ENCODE data around the gene FLT4.

The FLT4 gene

DNA sequence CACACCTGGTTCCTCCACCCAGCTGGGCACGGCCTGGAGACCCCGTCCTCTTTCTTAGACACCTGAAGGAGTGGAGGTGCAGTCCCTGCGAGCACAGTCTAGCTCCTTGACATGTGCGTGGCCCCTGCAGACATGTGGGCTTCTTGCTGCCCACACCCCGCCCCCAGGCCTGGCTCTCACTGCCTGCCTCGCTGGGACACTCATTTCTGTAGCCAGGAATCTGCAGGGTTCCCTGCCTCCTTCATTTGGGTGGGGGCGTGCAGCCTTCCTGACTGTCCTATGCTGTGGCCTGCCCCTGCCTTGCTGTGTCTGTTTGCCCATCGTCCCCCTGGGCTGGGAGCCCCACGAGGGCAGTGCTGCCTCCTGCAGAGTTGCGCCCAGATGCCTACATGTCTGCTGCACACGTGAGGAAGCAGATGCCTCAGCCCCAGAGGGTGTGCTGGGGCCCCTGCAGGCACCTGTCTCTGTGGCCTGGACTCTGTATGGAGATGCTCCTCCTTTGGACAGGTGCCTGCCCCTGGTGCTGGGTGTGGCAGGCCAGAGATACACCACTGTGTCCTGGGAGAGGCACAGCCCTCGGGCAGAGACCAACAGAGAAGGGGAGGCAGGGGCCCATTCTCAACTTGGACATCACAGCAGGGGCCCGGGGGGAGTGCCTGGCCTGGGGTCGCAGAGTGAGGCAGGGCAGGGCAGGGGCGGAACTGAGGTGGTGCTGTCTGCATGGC, 22.6 kb downstream of the FLT4 start:
- no peak for DNase-seq (ENCODE audit: low spot score)

DNA sequence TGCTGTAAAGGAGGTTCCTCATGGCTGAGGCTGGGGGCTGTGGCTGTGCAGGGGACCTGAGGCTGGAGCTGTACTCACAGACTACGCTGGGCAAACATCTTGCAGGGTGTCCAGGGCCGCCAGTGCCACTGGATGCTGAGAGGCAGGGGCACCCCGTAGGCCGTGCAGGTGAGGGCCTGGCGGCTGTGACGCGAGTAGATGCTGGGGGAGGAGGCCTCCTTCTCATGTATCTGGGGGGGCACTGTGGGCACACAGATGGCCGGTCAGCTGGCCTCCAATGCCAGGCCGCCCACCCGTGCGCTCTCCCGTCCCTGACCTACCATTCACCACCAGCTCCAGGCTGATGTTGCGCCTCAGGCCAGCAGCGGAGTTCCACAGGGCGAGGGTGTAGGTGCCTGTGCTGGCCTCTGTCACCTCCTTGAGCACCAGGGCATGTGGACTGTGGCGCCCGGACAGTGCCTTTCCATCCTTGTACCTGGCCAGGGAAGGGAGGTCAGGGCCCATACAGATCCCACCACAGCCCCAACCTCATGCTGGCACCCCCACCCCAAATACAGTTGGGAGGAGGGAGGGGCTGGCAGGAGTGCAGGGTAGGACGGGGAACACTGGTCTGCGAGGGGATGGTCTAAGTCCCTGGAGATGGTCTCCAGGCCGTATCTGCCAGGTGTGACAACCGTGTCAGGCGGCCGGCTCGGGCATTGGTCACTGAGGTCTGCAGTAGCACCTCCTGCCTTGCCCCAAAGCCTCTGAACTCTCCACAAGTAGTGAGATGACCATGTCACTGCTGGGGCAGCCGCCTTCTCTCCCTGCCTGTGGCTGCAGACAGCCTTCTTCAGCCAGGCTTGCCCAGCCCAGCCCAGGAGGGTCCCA, 23.4 kb downstream of the FLT4 start:
- DNase-seq (ENCODE audit: low spot score), result no peak

DNA sequence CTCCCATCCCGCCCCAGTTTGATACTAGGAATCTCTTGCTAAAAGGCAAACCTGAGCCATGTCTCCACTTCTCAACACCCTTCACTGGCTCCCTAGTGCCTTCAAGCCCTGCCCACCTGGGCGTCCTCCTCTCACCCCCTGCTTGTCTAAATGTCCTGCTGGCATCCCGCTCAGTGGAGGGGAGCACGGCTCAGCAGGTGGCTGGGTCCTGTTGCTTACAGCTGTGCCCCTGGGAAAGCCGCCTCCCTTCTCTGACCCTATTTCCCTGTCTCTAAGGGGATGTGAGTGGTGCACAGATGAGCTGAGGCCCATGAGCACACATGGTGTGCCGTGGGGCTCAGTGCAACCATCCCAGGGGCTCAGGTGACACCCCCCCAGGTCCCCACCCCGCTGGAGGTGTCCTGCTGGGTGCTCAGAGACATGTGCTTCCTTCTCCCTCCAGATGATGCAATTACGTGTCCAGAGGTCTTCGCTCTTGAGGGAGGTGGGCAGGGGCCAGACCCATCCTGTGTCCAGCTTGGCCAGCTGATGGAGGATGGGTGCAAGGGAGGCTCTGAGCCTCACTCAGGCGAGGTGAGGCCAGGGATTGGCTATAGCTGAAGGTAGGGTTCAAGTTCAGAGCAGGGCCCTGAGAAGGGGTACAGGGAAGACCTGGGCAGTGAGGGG, 24.1 kb downstream of the FLT4 start:
- DNase-seq (ENCODE audit: low spot score), result no peak

DNA sequence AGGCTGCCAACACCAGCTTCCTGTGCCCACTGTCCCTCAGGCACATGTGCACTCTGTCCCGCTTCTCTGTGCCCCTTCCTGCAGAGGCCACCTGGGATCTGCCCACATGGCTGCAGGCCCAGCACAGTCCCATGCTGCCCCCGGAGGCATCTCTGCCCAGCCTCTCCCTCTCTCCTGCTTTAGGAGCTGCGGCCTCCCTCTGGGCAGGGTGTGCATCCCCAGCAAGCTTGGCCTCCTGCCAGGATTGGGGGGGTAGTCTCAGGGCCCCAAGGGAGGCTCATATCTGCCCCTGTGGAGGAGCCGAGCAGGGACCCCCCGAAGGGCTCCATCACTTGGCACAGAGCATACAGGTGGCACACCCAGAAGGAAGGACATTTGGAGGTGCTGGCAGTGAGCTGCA, 24.8 kb downstream of the FLT4 start:
- DNase-seq (ENCODE audit: low spot score), result no peak

DNA sequence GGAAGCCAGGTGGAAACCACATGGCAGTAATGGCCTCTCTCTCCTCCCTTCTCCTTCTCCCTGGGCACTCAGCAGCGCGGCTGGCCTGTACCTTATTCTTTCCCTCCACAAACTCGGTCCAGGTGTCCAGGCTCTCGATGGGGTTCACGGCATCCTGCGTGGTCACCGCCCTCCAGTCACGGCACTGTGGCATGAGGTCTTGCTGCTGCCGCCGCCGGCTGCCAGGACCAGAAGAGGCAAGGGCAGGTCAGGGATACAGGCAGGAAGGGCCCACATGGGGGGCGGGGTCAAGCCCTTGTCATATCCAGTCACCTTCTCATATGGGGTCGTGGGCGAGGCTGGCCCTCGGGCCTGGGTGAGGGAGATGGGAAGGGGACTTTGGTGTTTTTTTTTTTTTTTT, 25.6 kb downstream of the FLT4 start:
- no peak for DNase-seq (ENCODE audit: low spot score)

DNA sequence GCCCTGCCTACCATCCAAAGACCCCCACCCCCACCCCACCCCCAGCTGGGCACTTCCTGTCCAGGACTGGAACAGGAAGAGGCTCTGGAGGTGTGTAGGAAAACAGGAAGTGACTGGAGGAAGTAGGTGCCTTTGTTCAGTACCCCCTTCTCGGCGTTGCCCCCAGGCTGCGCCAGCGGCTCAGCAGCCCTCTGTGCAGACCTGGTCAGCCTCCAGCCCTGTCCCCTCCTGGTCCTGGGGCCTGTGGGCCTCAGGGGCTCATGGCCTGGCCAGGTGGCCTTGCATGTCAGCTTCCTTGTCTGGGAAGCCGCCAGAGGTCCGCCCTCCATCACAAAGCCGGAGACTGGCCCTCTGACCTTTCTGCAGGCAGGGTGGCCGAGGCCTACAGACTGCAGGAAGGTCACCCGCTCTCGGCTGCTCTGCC, 26.0 kb downstream of the FLT4 start:
- no peak for DNase-seq (ENCODE audit: low spot score)

DNA sequence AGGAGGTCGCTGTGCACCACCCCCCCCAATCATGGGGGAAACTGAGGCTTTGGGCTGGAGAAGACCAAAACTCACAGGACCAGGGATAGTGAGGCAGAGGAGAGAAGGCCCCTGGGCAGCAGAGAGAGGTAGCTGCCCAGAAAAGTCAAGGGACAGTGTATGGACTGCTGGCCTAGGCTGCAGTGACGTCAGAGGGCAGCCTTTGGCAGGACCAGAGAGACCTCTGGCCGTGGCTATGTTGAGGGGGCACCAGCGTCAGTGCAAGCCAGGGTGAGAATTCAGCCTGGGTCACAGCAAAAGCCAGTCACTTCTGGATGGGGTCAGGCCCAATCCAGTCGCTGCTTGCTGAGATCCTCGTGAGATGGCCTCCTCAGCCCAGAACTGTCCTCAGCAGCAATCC, 26.5 kb downstream of the FLT4 start:
- no peak for DNase-seq (ENCODE audit: low spot score)

DNA sequence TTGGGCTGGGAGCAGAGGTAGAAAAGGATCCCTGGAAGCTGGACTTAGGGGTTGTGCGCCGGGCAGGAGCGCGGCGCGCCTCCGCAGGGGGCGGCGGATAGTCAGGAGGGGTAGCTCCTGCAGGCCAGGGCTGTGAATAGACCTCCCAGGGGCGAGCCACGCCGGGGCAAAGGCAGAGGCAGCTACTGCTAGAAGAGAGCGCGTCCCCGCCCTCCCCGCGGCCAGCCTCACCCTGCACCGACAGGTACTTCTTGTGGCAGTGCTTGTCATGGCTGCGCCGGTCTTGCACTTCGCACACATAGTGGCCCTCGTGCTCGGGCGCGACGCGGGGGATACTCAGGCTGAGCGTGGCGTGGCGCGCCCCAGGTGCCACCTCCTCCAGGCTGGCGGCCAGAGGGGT, 28.1 kb downstream of the FLT4 start:
- no peak for DNase-seq (ENCODE audit: low spot score)

DNA sequence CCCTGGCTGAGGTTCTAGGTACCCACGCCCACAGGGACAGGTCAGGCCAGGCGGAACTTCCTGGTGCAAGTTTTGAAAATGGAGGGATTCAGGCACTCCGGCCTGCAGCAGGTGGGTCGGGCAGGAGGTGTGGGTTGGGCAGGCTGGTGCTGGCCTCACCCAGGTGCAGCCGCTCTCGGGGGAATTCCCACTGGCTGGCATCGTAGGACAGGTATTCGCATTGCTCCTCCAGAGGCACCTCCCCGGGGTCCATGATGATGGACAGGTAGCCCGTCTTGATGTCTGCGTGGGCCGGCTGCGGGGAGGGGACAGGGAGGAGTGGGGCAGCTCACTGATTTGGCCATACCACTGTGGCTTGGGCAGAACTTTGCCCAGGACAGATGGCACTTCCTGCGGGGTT, 29.4 kb downstream of the FLT4 start:
- no peak for DNase-seq (ENCODE audit: low spot score)

DNA sequence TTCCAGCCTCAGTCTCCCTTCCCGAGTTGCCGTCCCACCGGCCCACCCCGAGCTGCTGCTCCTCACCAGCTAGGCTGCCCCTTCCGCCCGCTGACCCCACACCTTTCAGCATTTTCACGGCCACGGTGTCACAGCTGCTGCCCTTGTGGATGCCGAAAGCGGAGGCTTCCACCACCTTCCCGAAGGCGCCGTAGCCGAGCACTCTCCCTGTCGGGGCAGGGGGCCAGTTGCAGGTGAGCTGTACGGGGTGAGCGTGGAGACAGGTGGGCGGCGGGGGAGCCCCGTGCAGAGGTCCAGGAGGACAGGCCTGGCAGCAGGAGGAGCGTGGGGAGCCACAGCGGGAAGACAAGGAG, 29.9 kb downstream of the FLT4 start:
- DNase-seq (ENCODE audit: low spot score), result no peak

DNA sequence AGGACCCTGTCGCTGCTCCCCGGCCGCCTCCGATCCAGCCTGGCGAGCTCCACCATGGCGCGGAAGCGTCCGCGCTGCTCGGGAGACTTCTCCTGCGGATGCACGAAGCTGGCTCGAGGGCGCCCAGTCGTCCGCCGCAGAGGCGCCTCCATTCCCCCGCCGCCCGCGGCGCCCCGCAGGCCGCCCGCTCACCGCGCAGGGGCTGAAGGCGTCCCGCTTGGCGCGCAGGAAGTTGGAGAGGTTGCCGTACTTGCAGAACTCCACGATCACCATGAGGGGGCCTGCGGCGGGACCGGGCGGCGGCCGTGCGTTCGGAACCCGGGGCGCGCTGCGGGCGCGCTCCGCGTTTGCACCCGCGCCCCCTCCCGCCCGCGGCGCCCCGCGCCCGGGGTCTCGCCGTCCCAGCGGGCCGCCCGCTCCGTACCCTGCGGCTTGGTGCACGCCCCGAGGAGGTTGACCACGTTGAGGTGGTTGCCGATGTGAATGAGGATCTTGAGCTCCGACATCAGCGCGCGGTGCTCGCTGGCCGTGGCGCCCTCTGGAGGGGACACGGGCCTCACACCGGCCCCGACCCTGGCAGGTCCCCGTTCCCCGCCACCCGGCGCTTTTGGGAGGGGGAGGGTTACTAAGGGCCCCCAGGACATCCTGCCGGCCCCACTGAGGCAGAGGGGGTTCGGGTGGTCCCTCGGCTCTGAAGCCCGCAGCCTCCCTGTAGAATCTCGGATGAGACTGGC, 30.4 kb downstream of the FLT4 start:
- DNase-seq (ENCODE audit: low spot score), result peak; percentile 75

DNA sequence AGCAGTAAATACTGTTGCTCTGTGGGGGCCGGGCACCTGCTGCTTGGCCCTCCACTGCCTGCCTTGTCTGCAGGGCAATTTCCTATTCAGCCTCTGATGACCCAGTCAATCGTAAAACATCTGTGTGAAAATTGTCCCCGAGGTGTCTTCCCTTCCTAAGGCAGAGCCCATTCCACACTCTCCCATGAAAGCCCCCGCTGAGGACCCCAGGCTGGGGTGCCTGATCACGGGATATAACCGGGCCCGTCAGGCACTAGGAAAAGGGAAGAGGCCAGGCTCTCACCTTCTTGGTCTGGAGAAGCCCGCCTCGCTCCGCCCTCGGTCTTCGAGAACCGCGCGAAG, 30.9 kb downstream of the FLT4 start:
- DNase-seq (ENCODE audit: low spot score), result no peak

DNA sequence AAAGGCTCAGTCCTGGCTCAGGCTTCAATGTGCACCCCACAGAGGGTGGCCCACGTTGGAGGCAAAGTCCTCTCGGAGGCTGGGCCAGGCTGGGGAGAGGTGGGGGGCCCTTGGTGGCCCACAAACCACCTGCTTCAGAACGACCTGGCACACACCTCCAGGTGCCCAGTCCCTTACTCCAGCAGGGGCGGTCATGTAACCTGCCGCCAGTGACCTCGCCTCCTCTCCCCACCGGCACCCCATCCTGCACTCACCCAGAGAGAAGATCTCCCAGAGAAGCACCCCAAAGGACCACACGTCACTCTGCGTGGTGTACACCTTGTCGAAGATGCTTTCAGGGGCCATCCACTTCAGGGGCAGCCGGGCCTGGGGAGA, 35.6 kb downstream of the FLT4 start:
- no peak for DNase-seq (ENCODE audit: low spot score)

DNA sequence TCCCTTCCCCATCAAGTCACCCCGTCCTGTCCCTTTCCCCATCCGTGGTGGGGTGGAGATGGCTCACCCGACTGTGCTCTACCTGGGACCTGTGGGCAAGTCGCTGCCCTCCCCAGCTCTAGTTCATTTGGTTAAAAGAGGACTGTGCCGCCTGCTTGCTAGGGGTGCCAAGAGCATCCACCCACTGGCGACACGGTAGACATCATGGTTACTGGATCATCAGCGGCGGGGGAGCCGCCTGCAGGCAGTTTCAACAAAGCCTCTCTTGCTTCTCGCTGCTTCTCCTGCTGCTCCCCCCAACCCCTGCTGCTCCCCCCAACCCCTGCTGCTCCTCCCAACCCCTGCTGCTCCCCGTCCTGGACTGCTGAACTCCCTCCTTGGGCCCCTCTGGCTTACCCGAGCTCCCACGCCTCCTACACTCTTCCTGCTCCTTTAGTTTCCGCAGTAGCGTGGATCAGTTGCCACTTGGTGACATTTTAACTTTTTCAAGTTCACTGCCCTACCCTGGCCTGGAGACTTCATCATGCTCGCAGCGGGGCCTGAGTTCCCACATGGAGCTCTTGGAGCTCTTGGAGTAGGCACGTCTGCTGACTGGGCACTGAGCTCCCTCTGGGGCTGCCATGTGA, 36.1 kb downstream of the FLT4 start:
- no peak for DNase-seq (ENCODE audit: low spot score)

DNA sequence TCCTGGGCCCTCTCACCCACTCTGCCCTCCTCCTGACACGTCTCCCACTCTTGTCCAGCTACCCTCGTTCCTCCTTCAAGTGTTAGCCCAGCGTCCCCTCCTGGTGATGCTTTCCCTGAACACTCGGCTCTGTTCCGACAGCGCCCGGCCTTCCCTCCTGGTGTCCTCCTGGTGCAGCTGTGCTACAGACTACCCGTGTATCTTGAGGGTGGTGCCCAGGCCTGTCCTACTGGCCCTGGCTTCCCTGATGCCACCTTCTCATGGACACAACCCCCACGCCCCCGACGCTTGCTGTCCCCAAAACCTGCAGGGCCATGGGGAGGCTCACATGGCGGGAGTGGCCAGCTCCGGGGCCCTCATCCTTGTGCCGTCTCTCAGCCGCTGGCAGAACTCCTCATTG, 36.7 kb downstream of the FLT4 start:
- DNase-seq (ENCODE audit: low spot score), result no peak

DNA sequence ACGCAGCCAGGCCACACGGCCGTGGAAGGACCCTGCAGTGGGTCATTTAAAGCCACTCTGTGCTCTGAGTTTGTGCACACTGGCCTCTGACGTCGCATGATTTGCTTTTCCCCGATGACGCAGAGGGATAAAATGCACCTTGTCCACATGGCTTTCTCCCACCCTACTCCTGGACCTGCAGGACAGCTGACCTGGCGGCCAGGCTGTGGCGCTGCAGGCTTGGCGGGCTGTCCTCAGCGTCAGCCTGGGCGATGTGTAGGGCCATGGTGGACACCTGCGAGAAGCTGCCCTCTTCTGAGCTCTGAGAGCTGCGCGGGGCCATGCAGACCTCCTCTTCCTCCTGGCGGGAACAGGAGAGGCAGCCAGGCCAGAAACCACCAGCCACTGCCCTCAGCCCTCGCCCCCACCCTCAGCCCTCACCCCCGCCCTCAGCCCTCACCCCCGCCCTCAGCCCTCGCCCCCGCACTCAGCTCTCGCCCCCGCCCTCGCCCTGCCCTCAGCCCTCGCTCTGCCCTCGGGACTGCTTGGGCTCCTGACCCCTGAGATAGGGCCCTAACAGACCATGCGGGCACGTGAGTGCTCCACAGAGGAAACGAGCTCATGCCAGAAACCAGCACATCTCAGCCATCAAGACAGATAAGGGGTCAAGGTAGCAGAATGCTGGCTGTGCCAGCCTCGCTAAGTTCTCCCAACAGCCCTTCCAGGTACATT, 38.1 kb downstream of the FLT4 start:
- no peak for DNase-seq (ENCODE audit: low spot score)

DNA sequence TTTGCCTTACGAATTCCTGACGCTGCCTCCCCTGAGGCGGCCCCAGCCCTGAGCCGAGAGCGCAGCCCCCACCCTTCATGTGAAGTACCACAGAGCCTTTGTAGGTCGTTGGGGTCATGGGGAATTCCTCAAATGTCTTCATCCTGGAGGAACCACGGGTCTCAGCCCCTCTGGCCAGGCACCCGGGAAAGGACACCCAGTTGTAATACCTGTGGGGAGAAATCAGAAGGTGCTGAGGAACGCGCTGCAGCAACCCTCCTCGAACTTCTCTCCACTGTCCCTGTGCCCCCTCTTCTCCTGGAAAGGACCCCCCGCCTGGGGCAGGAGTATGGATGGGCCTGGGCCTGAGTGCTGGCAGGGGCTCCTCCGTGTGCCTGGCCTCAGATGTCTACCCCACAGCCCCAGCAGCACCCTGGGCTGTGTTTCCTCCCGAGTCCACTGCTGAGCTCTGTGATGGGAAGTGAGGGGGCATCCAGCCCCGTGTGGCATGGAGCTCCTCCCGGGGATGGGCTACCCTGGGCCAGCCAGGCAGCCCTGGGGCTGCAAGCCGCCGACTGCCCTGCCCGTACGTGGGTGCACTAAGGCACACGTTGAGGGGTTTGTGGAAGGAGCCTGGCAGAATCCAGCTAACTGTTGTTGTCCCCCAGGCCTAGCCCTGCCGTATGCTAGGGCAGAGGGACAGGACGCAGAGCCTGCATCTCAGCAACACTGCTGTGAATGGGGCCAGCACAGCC, 39.4 kb downstream of the FLT4 start:
- DNase-seq (ENCODE audit: low spot score), result no peak

DNA sequence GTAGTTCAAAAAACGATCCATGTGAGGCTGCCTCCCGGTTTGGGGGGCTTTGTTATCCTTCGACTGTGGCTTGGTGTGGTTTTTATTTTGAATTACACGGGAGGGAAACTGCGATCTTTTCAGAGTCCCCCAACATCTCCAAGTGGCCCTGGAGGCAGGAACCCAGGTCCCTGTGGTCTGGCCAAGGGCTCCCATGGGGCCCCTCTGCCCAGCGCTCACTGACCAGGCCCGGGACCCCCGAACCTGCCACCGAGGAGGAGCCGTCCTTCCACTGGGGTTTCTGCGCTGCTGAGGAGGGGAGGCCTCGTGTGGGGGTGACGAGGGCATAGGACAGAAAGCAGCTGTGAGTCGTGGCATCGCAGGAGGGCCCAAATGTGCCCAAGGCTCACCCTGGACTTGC, 40.0 kb downstream of the FLT4 start:
- no peak for DNase-seq (ENCODE audit: low spot score)

DNA sequence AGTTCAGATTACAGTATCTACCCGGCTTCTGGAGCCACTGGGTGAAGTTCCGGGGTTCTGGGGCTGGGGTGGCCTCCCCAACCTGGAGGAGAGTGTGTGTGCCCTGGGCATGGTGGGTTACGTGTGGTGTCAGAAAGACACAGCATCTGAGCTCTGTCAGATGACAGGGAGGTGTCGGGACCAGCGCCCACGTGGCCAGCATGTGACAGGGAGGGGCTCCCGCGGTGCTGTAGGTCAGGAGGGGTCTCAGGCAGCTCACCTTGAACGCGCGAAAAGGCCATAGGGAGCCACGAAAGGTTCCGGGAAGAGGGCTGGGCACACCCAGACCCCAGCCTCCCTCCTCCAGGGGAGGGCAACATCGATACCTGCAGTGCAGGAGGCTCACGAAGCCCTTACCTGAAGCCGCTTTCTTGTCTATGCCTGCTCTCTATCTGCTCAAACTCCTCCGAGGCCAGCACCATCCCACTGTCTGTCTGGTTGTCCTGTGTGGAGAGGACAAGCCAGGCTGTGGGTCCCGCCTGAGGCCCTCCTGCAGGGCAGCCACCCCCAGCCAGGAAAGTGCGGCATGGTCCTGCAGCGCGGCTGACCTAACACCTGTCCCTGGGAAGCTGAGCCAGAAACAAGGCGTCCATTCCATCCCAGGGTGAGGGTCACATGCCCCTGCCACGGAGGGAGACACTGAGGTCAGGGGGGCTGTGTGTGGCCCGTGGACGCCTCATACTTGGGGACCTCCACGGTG, 40.7 kb downstream of the FLT4 start:
- DNase-seq (ENCODE audit: low spot score), result no peak

All from AG08396 (cell line).